Measurements from ENCODE around the gene MXI1.

The MXI1 gene

GRCh38 chr10:110306452-110306768 is 99.0 kb downstream of the MXI1 start:
- ATAC-seq: no peak
- TF ChIP-seq ZFP30 (CRISPR knock-in tag; IDR thresholded peaks at IDR 0.05) (no peak), RARB (CRISPR knock-in tag; IDR thresholded peaks at IDR 0.05) (no peak), BACH2 (CRISPR knock-in tag; IDR thresholded peaks at IDR 0.05; ENCODE audit: borderline replicate concordance) (no peak), CREB5 (CRISPR knock-in tag; IDR thresholded peaks at IDR 0.05; ENCODE audit: low read depth) (no peak), ARNTL (CRISPR knock-in tag; IDR thresholded peaks at IDR 0.05; ENCODE audit: borderline replicate concordance, low read depth) (no peak), PATZ1 (CRISPR knock-in tag; IDR thresholded peaks at IDR 0.05; ENCODE audit: borderline replicate concordance) (no peak)
- TF ChIP-seq, protein P1, sequence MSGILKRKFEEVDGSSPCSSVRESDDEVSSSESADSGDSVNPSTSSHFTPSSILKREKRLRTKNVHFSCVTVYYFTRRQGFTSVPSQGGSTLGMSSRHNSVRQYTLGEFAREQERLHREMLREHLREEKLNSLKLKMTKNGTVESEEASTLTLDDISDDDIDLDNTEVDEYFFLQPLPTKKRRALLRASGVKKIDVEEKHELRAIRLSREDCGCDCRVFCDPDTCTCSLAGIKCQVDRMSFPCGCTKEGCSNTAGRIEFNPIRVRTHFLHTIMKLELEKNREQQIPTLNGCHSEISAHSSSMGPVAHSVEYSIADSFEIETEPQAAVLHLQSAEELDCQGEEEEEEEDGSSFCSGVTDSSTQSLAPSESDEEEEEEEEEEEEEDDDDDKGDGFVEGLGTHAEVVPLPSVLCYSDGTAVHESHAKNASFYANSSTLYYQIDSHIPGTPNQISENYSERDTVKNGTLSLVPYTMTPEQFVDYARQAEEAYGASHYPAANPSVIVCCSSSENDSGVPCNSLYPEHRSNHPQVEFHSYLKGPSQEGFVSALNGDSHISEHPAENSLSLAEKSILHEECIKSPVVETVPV (CRISPR knock-in tag; IDR thresholded peaks at IDR 0.05): no peak

GRCh38 chr10:110307805-110308204 is 100.4 kb downstream of the MXI1 start:
- no peak for ATAC-seq
- TF ChIP-seq GLIS3 (CRISPR knock-in tag; IDR thresholded peaks at IDR 0.05) (no peak), TOX (CRISPR knock-in tag; IDR thresholded peaks at IDR 0.05; ENCODE audit: borderline replicate concordance) (no peak), PPARA (CRISPR knock-in tag; IDR thresholded peaks at IDR 0.05; ENCODE audit: borderline replicate concordance) (no peak)
- TF ChIP-seq, protein P2, sequence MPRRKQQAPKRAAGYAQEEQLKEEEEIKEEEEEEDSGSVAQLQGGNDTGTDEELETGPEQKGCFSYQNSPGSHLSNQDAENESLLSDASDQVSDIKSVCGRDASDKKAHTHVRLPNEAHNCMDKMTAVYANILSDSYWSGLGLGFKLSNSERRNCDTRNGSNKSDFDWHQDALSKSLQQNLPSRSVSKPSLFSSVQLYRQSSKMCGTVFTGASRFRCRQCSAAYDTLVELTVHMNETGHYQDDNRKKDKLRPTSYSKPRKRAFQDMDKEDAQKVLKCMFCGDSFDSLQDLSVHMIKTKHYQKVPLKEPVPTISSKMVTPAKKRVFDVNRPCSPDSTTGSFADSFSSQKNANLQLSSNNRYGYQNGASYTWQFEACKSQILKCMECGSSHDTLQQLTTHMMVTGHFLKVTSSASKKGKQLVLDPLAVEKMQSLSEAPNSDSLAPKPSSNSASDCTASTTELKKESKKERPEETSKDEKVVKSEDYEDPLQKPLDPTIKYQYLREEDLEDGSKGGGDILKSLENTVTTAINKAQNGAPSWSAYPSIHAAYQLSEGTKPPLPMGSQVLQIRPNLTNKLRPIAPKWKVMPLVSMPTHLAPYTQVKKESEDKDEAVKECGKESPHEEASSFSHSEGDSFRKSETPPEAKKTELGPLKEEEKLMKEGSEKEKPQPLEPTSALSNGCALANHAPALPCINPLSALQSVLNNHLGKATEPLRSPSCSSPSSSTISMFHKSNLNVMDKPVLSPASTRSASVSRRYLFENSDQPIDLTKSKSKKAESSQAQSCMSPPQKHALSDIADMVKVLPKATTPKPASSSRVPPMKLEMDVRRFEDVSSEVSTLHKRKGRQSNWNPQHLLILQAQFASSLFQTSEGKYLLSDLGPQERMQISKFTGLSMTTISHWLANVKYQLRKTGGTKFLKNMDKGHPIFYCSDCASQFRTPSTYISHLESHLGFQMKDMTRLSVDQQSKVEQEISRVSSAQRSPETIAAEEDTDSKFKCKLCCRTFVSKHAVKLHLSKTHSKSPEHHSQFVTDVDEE (CRISPR knock-in tag; IDR thresholded peaks at IDR 0.05): no peak

GRCh38 chr10:110310741-110311140 is 103.3 kb downstream of the MXI1 start:
- ATAC-seq: no peak
- TF ChIP-seq ZNF565 (CRISPR knock-in tag; conservative IDR thresholded peaks at IDR 0.05; ENCODE audit: low read depth) (no peak), GLIS3 (CRISPR knock-in tag; IDR thresholded peaks at IDR 0.05) (no peak), BACH2 (CRISPR knock-in tag; IDR thresholded peaks at IDR 0.05; ENCODE audit: borderline replicate concordance) (no peak), ESRRG (CRISPR knock-in tag; IDR thresholded peaks at IDR 0.05) (no peak), PPARA (CRISPR knock-in tag; IDR thresholded peaks at IDR 0.05; ENCODE audit: borderline replicate concordance) (no peak), ZC3H10 (CRISPR knock-in tag; IDR thresholded peaks at IDR 0.05) (no peak), SNAI2 (CRISPR knock-in tag; IDR thresholded peaks at IDR 0.05) (no peak), ZNF8 (CRISPR knock-in tag; IDR thresholded peaks at IDR 0.05) (no peak), CREB5 (CRISPR knock-in tag; IDR thresholded peaks at IDR 0.05; ENCODE audit: low read depth) (no peak), PATZ1 (CRISPR knock-in tag; IDR thresholded peaks at IDR 0.05; ENCODE audit: borderline replicate concordance) (no peak), CSDC2 (CRISPR knock-in tag; IDR thresholded peaks at IDR 0.05) (no peak)
- TF ChIP-seq, protein P3, sequence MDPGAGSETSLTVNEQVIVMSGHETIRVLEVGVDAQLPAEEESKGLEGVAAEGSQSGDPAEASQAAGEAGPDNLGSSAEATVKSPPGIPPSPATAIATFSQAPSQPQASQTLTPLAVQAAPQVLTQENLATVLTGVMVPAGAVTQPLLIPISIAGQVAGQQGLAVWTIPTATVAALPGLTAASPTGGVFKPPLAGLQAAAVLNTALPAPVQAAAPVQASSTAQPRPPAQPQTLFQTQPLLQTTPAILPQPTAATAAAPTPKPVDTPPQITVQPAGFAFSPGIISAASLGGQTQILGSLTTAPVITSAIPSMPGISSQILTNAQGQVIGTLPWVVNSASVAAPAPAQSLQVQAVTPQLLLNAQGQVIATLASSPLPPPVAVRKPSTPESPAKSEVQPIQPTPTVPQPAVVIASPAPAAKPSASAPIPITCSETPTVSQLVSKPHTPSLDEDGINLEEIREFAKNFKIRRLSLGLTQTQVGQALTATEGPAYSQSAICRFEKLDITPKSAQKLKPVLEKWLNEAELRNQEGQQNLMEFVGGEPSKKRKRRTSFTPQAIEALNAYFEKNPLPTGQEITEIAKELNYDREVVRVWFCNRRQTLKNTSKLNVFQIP (CRISPR knock-in tag; IDR thresholded peaks at IDR 0.05; ENCODE audit: borderline replicate concordance, low read depth): no peak
